CD4-positive, alpha-beta T cell treated with Interleukin-17A for 1 hour (primary cell): ENCODE measurements around the gene KDELR1.

ENCODE experiments used
- DNase-seq: peaks from one replicate; pipeline ENCODE4 v3.0.0-alpha.2; 2020

The KDELR1 gene

DNA sequence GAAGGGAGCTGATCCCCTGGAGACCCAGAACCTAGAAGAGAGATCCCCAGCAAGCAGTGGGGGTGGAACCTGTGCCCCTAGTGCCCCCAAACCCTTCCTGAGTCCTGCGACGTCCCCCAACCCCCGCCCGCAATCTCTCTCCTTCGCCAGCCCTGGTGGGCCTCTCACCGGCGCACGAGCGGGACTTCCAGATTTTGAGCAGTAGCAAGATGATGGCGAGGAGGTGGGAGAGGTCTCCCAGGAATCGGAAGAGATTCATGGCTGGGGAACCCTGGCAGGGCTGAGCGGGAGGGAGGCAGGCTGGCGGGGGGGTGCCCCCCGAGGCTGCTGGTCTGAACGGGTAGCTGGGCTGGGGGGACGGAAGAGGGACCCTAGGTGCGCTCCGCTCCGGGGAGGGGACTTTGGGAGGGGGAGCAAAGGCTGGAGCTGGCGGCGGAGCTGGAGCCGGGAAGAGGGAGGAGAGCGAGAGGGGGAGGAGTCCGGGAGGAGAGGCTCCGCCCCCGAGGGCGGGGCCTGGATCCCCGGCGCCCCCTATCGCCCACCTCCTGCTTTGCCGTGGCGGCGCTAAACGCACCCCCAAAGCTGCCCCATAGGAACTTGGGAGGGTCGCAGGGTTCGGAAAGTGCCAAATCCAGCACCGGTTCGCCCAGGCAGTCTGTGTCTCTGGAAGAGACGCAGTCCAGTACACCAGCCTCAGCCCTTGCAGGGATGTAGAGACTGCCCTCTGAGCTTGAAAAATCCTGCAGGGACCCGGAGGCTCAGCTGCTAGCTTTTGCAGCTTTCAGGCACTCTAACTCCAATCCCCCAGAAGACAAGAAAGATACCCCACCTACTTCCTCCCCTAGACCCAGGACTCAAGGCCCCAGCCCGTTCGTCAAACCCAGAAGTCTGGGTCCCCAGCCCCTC lies at the start of gene KDELR1:
KDELR1 (minus strand) TSS at position 452 of the 906 bp plus-strand sequence; CDS start at position 259, 193 bp downstream.
- peak; percentile 74 for DNase-seq

- no peak for DNase-seq
Observed at GRCh38 chr19:48436586-48436985, 45.2 kb upstream of the KDELR1 start.

- DNase-seq, result no peak
Observed at GRCh38 chr19:48433337-48433736, 42.0 kb upstream of the KDELR1 start.

GRCh38 chr19:48428670-48429069 lies 37.3 kb upstream of the KDELR1 start:
- no peak for DNase-seq

DNA sequence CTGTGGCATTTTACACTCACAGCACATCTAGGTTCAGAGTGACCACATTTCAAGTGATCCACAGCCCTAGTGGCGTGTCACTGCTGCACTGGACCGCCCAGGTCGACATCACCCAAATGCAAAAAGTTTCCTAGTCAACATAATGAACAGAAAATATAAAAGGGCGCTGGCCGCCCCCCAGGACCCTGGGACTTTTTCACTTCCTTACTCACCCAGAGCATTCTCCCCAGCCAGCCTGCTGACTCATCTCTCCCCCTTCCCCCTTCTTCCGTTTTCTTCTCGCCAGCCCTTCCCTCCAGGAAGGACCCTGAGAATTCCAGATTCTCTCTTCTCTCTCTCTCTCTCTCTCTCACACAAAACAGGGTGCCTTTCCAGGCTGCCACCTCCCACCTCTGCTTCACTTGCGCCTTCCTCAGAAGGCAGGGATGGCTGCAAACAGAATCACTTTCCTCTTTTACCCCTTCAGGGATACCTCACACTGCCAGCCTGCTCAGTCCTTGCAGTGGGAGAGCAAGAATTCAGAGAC lies 33.4 kb upstream of the KDELR1 start:
- no peak for DNase-seq

DNA sequence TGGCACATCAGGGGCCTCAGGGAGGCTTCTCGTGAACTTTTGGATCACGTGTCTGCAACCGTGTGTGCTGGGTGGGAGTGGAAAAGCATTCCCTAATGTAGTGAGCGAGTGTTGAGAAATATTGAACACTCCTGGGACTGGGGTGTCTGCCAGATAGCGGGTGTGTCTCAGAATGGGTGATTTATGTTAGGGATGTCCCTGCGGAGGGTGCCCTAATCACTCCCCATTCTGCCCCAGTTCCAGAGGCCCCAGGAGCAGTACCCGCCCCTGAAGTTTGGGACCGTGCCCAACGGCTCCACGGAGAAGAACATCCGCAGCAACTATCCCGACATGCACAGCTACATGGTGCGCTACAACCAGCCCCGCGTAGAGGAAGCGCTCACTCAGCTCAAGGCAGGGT lies 30.2 kb upstream of the KDELR1 start:
- no peak for DNase-seq

DNA sequence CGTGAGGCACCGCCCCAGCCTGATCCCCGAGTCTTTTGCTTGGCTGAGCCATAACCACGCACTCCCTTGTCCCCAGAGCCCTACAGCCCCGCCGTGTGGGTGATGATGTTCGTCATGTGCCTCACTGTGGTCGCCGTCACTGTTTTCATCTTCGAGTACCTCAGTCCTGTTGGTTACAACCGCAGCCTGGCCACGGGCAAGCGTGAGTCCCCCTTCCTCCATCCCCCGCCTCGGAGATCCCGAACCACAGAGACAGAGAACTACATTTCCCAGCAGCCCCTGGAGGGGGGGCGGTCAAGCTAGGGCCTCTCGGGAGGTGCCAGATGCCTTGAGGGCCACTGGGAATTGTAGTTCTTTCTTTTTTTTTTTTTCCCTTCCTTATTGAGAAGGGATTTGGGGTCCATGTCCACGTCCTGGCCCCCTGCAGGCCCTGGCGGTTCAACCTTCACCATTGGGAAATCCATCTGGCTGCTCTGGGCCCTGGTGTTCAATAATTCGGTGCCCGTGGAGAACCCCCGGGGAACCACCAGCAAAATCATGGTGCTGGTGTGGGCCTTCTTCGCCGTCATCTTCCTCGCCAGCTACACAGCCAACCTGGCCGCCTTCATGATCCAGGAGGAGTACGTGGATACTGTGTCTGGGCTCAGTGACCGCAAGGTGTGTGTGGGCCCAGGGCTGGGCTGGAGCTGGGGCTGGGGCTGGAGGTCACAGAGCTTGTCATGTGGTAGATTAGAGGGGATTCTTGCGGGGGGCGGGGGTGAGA lies 28.0 kb upstream of the KDELR1 start:
- DNase-seq, result peak; percentile 85

DNA sequence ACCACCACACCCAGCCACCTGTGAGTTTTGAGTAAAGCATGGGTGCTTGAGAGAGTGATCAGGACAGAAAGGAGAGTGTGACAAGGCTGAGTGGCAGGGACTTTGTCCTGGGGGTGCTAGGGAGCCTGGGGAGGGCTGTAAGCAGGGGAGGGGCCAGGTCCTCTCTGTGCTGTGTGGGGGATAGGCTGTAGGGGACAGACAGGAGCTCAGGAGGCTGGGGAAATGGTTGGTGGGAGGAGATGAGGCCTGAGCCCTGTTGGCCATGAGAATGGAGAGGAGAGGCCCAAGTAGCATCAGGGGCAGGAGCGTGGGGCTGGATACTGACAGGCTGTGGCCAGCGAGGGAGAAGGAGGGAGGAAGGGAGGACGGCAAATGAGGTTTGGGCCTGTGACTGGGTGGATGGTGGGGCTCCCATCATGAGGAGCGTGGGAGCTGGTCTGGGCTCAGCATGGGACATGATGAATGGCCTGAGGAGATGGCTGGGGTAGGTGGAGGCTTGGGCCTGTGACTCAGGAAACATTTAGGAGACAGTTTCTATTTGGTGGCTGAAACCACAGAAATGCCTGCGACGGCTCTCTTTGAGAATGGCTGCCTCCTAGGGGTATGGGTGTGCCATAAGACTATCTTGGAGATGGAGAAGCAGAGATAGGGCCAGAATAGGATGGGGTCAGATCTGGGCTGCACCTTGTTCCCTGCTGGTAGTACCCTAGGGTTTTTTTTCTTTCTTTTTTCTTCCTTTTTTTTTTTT lies 27.1 kb upstream of the KDELR1 start:
- DNase-seq, result no peak

DNA sequence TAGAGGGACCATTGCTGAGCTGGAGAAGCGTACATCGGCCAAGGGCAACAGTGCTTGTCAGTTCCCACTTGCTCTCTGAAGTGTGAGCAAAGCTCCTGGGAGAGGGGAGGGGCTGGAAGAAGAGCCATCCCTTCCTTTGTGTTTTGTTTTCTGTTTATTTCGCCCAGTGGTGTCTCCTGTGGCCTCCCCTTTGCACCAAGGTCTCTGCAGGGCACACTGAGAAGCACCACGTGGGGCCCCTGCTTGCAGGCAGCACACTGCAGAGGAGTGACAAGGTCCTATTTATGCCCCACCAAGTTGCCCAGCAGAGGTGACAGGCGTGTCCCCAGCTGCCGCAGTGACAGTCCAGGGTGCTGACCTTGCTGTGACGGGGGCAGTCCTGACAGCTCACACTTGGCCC lies 26.1 kb upstream of the KDELR1 start:
- DNase-seq, result no peak

- DNase-seq, result no peak
Observed at GRCh38 chr19:48415806-48416221, 24.5 kb upstream of the KDELR1 start.

DNA sequence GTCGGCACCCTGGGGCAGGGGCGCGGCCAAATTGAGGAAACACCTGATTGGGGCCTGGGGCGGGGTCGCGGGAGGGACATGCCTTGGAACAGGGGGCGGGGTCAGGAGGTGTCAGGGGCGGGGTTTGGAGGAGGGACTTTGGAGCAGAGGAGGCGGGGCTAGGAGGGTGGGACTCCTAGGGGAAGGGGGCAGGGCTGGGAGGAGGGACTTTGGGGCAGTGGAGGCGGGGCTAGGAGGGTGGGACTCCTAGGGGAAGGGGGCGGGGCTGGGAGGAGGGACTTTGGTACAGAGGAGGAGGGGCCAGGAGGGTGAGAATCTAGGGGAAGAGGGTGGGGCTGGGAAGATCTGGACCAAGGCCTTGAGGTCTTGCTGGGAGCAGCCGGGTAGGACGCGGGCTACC lies 24.0 kb upstream of the KDELR1 start:
- peak; percentile 85 for DNase-seq

DNA sequence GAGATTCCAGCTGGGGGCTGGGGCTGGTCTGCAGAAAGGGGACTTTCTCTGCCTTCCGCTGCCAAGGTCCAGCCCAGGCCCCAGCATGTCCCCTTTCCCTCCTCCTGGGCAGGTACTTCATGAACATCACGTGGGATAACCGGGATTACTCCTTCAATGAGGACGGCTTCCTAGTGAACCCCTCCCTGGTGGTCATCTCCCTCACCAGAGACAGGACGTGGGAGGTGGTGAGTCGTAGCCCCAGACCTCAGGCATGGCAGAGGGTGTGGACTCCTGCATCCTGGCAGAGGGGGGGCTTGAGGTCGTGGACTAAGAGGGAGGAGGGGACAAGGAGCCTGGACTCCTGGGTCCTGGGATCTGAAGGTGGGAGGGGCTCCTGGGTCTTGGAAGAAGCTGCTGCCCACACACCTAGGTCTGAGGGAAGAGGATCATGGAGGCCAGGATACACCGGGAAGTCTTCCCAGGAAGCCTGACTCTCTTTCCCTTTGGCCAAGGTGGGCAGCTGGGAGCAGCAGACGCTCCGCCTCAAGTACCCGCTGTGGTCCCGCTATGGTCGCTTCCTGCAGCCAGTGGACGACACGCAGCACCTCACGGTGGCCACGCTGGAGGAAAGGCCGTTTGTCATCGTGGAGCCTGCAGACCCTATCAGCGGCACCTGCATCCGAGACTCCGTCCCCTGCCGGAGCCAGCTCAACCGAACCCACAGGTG lies 22.7 kb upstream of the KDELR1 start:
- no peak for DNase-seq

DNA sequence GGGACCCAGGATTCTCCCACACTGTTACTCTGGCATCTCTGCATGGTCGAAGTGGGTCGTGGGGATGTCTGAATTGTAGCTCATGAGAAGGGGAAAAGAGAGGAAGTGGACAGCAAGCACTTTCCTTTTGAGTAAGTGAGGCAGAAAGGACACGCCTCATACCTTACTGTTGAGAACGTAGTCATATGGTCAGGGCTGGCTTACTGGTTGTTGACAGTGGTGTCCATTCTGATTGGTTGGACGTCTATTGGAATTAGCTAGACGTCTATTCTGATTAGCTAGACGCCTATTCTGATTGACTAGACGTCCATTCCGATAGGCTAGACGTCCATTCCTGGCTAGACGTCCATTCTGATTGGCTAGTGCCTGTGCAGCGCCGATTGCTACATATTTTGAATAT lies 14.5 kb upstream of the KDELR1 start:
- no peak for DNase-seq

GRCh38 chr19:48405010-48405659 lies 13.8 kb upstream of the KDELR1 start:
- no peak for DNase-seq

DNA sequence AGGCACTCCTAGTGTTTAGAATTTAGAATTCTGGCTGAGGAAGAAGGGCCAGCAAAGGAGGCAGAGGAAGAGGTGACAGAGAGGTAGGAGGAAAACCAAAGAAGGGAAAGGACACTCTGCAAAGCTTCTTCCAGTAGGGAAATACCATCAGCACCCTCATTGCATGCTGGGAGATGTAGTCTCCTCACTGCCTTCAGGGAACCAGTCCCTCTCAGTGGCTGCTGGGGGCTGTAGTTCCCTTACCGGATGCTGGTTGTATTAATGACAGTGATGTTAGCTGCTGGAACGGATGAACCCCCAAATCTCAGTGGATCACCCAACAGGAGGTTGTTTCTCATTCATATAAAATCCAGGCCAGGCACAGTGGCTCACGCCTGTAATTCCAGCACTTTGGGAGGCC lies 12.3 kb upstream of the KDELR1 start:
- DNase-seq, result peak; percentile 75

DNA sequence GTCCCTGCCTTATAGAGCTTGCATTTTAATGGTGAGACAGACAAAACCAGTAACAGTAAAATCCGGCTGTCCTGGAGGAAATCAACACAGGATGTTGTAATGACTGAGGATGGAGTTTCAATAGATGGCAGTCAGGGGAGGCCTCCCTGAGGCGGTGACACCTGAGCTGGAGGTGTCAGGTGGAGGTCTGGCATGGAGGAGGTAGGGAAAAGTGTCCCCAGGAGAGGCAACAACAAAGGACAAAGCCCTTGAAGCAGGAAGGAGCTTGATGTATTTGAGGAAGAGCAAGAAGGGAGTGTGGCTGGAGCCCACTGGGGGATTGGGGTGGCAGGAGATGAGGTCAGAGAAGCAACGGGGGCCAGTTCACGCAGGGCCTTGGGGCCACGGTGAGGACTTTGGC lies 9.9 kb upstream of the KDELR1 start:
- no peak for DNase-seq

GRCh38 chr19:48400018-48400742 lies 8.8 kb upstream of the KDELR1 start:
- peak; percentile 55 for DNase-seq

DNA sequence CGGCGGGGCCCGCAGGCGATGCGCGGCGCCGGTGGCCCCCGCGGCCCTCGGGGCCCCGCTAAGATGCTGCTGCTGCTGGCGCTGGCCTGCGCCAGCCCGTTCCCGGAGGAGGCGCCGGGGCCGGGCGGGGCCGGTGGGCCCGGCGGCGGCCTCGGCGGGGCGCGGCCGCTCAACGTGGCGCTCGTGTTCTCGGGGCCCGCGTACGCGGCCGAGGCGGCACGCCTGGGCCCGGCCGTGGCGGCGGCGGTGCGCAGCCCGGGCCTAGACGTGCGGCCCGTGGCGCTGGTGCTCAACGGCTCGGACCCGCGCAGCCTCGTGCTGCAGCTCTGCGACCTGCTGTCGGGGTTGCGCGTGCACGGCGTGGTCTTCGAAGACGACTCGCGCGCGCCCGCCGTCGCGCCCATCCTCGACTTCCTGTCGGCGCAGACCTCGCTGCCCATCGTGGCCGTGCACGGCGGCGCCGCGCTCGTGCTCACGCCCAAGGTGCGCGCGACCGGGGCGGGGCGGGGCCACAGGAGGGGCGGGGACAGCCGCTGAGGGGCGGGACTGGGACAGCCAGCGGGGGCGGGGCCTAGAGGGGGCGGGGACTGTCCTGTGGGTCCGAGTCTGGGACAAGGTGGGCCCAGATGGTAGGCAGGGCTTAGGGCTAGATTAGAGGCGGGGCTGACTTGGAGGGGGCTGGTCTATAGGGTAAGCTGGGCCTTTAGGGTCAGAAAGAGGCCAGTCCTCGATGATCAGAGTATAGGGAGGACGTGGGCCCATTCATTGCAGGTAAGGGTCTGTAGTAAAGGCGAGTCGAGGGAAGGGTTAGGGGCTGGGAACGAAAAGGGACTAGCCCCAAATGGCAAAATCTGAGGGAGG lies 7.3 kb upstream of the KDELR1 start:
- peak; percentile 90 for DNase-seq

GRCh38 chr19:48398102-48398374 lies 6.7 kb upstream of the KDELR1 start:
- DNase-seq, result no peak
